OCI-LY3 (cell line): ENCODE results near the gene SMARCD2.

Source experiments
- EZH2phosphoT487 ChIP-seq: fragments of 200-600 bp; shearing (Covaris generic); IDR thresholded peaks from 2 replicates; pipeline ENCODE4 v1.6.1; 2018; ENCODE audit warnings: antibody characterized with exemption, mixed run types, low read depth
- TF ChIP-seq, protein P1 (sequence below): fragments of 200-600, 300-600 bp; sonication (generic); IDR thresholded peaks from 2 replicates; pipeline ENCODE4 v1.5.1; 2014; ENCODE audit warnings: antibody characterized with exemption, low read length, low read depth

DNA sequence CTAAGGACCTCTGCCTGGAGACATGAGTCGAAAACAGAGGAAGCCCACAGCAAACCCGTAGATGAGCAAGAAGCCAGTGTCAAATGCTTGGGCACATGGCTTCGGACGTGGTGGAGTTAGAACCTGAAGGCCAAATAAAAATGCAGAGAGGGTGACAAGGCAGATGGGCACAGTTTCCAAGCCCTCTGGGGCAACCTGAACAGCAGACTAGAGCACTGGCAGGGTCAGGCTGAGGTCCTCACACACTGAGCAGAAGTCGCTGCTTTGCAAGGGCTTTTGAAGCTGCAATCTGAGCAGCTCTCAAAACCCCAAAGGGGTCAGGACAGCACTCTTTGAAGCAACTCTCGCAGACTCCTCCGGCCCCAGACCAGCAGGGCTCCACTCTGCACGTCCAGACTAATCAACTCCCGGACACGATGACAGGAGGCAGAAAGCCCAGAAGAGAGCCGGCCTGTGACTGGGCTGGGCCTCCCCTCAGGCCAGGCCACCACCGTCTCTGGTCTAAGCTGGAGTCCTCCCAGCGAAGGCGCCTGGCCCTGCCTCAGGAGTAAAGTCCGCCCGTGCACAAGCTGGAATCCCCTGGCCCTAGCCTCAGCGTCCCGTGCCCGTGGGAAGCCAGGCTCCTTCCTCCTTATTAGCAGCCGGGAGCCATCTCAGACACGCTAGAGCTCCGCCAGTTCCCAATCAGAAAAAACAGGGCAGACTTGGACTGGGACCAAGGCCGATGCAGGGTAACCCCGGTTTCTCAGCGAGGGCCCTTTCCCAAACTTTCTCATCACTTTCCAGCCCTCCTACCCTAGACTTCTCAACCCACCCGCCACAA, 924 bp downstream of the SMARCD2 start:
- TF ChIP-seq, protein P1, sequence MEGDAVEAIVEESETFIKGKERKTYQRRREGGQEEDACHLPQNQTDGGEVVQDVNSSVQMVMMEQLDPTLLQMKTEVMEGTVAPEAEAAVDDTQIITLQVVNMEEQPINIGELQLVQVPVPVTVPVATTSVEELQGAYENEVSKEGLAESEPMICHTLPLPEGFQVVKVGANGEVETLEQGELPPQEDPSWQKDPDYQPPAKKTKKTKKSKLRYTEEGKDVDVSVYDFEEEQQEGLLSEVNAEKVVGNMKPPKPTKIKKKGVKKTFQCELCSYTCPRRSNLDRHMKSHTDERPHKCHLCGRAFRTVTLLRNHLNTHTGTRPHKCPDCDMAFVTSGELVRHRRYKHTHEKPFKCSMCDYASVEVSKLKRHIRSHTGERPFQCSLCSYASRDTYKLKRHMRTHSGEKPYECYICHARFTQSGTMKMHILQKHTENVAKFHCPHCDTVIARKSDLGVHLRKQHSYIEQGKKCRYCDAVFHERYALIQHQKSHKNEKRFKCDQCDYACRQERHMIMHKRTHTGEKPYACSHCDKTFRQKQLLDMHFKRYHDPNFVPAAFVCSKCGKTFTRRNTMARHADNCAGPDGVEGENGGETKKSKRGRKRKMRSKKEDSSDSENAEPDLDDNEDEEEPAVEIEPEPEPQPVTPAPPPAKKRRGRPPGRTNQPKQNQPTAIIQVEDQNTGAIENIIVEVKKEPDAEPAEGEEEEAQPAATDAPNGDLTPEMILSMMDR = no peak
- no peak for TF ChIP-seq EZH2phosphoT487
